Smooth muscle cell (in vitro differentiated cells): ENCODE results near the gene SLIT1. TPM values are rescaled to one million over a fixed set of nuclear protein-coding genes. Genes with fewer than 3 reads are reported as not detected.

Source experiments
- DNase-seq: peaks from one replicate; lab custom pipeline; 2025; ENCODE audit not compliant: unreplicated experiment; lab: John Stamatoyannopoulos, UW
- H2AFZ ChIP-seq: fragments of 200-600 bp; sonication (generic); 2 replicates; pipeline ENCODE4 v1.6.0; 2016; ENCODE audit warnings: antibody characterized with exemption, low read depth, mild to moderate bottlenecking
- H3F3A ChIP-seq: fragments of 200-600 bp; sonication (generic); 2 replicates; pipeline ENCODE4 v1.6.0; 2017; ENCODE audit warnings: antibody characterized with exemption, low read depth
- H3K27ac ChIP-seq: fragments of 200-600 bp; sonication (generic); 2 replicates; pipeline ENCODE4 v1.5.1; 2016; ENCODE audit warnings: low read depth, mild to moderate bottlenecking
- H3K27me3 ChIP-seq: fragments of 200-600 bp; sonication (generic); 2 replicates; pipeline ENCODE4 v1.6.1; 2016; ENCODE audit warnings: low read depth, mild to moderate bottlenecking
- H3K36me3 ChIP-seq: fragments of 200-600 bp; sonication (generic); 2 replicates; pipeline ENCODE4 v1.5.1; 2016; ENCODE audit warnings: low read depth
- H3K4me1 ChIP-seq: fragments of 200-600 bp; sonication (generic); 2 replicates; pipeline ENCODE4 v1.5.1; 2016; ENCODE audit warnings: low read depth
- H3K4me2 ChIP-seq: fragments of 200-600 bp; sonication (generic); 2 replicates; pipeline ENCODE4 v1.6.0; 2016; ENCODE audit warnings: mild to moderate bottlenecking
- H3K4me3 ChIP-seq: fragments of 200-600 bp; sonication (generic); 2 replicates; pipeline ENCODE4 v1.5.1; 2016; ENCODE audit warnings: mild to moderate bottlenecking
- H3K79me2 ChIP-seq: fragments of 200-600 bp; sonication (generic); 2 replicates; pipeline ENCODE4 v1.6.0; 2016; ENCODE audit warnings: low read depth, mild to moderate bottlenecking
- H3K9ac ChIP-seq: fragments of 200-600 bp; sonication (generic); 2 replicates; pipeline ENCODE4 v1.6.0; 2016; ENCODE audit warnings: low read depth
- H3K9me3 ChIP-seq: fragments of 200-600 bp; sonication (generic); replicated peaks from 2 replicates; pipeline ENCODE4 v1.5.1; 2016; ENCODE audit warnings: low read depth
- H4K20me1 ChIP-seq: fragments of 200-600 bp; sonication (generic); 2 replicates; pipeline ENCODE4 v1.6.0; 2016; ENCODE audit warnings: low read depth
- CTCF ChIP-seq: fragments of 200-600 bp; sonication (generic); IDR thresholded peaks from 2 replicates; pipeline ENCODE4 v1.5.1; 2017; ENCODE audit warnings: borderline replicate concordance, mild to moderate bottlenecking, antibody characterized with exemption; ENCODE audit not compliant: insufficient read depth, poor library complexity, severe bottlenecking
- WGBS: methylation state at CpG from one replicate; pipeline ENCODE4 v1.1.7; 2016; ENCODE audit warnings: low lambda C conversion rate; 5-methylcytosine and 5-hydroxymethylcytosine counted together
- polyA plus RNA-seq: library from polyadenylated mRNA; unstranded; fragments of >200 nt; fragmentation: Nextera tagmentation; extraction: Ambion mirVana; gene quantifications from 2 replicates; pipeline ENCODE4 v1.2.1, GENCODE V29; 2016
- total RNA-seq: library from RNA; depleted of rRNA; stranded (reverse); fragments of >200 nt; gene quantifications from 2 replicates; pipeline ENCODE4 v1.2.3, GENCODE V29; 2014

Gene SLIT1
- total and polyA plus RNA-seq, 2 experiments from 2014 or later, result 0.15 TPM; not detected in 1

DNA sequence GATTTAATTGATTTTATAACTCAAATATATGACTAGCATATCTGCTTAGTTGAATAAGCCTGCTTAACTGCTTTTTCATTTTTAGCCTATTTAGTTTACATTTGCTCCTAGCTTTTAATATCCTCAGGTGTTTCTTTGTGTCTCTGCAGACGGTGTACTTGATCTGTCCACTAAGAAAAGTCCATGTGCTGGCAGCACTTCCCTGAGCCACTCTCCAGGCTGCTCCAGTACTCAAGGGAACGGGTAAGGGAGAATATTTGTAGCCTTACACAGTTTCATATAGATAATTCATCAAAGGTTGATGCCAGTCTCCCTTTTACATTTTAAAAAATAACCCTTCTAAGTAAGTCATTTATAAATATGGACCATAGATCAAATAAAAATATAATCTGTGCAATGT, 233.8 kb downstream of the SLIT1 start:
- WGBS, result 99% methylated on average over 2 of the region's 2 CpGs
- peaks cover 15% of the 10 kb centered on the region for H3K79me2 ChIP-seq
- H4K20me1 ChIP-seq, result peaks cover 65% of the 10 kb centered on the region
- no peak for TF ChIP-seq CTCF
- H3K9ac ChIP-seq, result no peak overlapping the region
- DNase-seq, result no peak
- no peaks in the 10 kb centered on the region for H3K4me1 ChIP-seq
- no peak overlapping the region for H3K4me2 ChIP-seq
- H3K27ac ChIP-seq, result no peak overlapping the region
- H3K4me3 ChIP-seq, result no peak overlapping the region
- H3K9me3 ChIP-seq, result no peaks in the 10 kb centered on the region
- H3F3A ChIP-seq, result no peaks in the 10 kb centered on the region
- H2AFZ ChIP-seq, result no peak overlapping the region
- H3K36me3 ChIP-seq, result peaks cover 15% of the 10 kb centered on the region
- no peaks in the 10 kb centered on the region for H3K27me3 ChIP-seq

DNA sequence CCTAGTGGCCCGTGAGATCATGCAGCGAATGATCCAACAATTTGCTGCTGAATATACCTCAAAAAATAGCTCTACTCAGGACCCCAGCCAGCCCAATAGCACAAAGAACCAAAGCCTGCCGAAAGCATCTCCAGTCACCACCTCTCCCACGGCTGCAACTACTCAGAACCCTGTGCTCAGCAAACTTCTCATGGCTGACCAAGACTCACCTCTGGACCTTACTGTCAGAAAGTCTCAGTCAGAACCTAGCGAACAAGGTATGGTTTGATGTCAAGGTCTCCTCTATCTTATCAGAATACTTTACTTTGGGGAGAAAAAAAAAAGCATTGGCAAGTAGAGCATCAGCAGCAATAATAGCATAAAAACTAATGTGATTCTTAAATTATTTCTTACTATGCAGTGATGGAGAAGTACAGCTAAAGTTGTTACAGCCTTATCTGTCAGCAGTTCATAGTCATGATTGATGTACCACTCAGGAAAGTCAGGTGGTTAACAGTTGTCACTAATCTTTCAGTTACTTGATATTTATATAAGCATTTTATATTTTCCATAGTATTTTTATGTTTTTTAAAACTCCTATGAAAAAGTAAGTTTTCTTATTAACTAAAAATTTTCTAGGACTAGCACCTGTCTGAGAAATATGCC, 236.6 kb downstream of the SLIT1 start:
- Histone ChIP-seq H4K20me1 (peaks cover 75% of the 10 kb centered on the region), H3K9me3 (no peaks in the 10 kb centered on the region), H3K79me2 (peaks cover 23% of the 10 kb centered on the region), H3K4me2 (no peak overlapping the region), H3K27ac (no peak overlapping the region), H3K4me1 (no peaks in the 10 kb centered on the region), H3K4me3 (no peak overlapping the region), H3K9ac (no peak overlapping the region), H3F3A (no peaks in the 10 kb centered on the region), H2AFZ (no peak overlapping the region), H3K27me3 (no peaks in the 10 kb centered on the region), H3K36me3 (peaks cover 13% of the 10 kb centered on the region)
- 95% methylated on average over 5 of the region's 5 CpGs for WGBS
- DNase-seq, result no peak
- TF ChIP-seq CTCF, result no peak

Other genes starting within 250 kb of the SLIT1 start
- 15.0 and 20.5 TPM in 2 replicates for gene ARHGAP19, start 106.7 kb upstream of the SLIT1 start, total RNA-seq
- gene ARHGAP19, start 106.7 kb upstream of the SLIT1 start, polyA plus RNA-seq, result 3.5 and 4.4 TPM in 2 replicates
- gene FRAT1, start 133.3 kb upstream of the SLIT1 start, total RNA-seq, result 0.58 and 1.3 TPM in 2 replicates
- 1.0 and 1.3 TPM in 2 replicates for gene FRAT1, start 133.3 kb upstream of the SLIT1 start, polyA plus RNA-seq
- gene FRAT2, start 148.8 kb upstream of the SLIT1 start, total RNA-seq, result 4.0 and 4.8 TPM in 2 replicates
- gene FRAT2, start 148.8 kb upstream of the SLIT1 start, polyA plus RNA-seq, result 5.9 and 7.7 TPM in 2 replicates
- 15.9 and 18.8 TPM in 2 replicates for gene RRP12, start 215.4 kb upstream of the SLIT1 start, total RNA-seq
- gene RRP12, start 215.4 kb upstream of the SLIT1 start, polyA plus RNA-seq, result 14.1 and 21.7 TPM in 2 replicates
- gene PGAM1, start 240.2 kb upstream of the SLIT1 start, total RNA-seq, result 725 and 787 TPM in 2 replicates
- gene PGAM1, start 240.2 kb upstream of the SLIT1 start, polyA plus RNA-seq, result 921 and 957 TPM in 2 replicates